Measurements from ENCODE around the gene SLC26A9. TPM values are rescaled to one million over a fixed set of nuclear protein-coding genes. Genes with fewer than 3 reads are reported as not detected.

The SLC26A9 gene
- total and polyA plus RNA-seq, 2 experiments from 2014 or later: not detected

GRCh38 chr1:205959789-205960188 lies 16.5 kb upstream of the SLC26A9 start:
- no peaks in the 10 kb centered on the region for H3K36me3 ChIP-seq (ENCODE audit: insufficient read depth)
- H3K9me2 ChIP-seq (ENCODE audit: insufficient read depth): no peaks in the 10 kb centered on the region
- DNase-seq (ENCODE audit: low spot score) (no peak), ATAC-seq (no peak)
- H3K4me2 ChIP-seq: no peak overlapping the region
- no peaks in the 10 kb centered on the region for H3K4me1 ChIP-seq (ENCODE audit: insufficient read depth)
- Mint-ChIP-seq H3K27me3 (ENCODE audit: insufficient read depth, low read depth, poor library complexity) (peaks cover 10% of the 10 kb centered on the region), H3K4me3 (no peak overlapping the region), H3K27ac (no peak overlapping the region), H3K36me3 (ENCODE audit: low read depth) (no peaks in the 10 kb centered on the region), H3K4me1 (peaks cover 6% of the 10 kb centered on the region; the same call in 2 of the 3 replicates), H3K9me3 (no peaks in the 10 kb centered on the region)
- TF ChIP-seq EZH2 (IDR thresholded peaks at IDR 0.05; ENCODE audit: low read depth, unreplicated experiment): no peak
- TF ChIP-seq, protein P1, sequence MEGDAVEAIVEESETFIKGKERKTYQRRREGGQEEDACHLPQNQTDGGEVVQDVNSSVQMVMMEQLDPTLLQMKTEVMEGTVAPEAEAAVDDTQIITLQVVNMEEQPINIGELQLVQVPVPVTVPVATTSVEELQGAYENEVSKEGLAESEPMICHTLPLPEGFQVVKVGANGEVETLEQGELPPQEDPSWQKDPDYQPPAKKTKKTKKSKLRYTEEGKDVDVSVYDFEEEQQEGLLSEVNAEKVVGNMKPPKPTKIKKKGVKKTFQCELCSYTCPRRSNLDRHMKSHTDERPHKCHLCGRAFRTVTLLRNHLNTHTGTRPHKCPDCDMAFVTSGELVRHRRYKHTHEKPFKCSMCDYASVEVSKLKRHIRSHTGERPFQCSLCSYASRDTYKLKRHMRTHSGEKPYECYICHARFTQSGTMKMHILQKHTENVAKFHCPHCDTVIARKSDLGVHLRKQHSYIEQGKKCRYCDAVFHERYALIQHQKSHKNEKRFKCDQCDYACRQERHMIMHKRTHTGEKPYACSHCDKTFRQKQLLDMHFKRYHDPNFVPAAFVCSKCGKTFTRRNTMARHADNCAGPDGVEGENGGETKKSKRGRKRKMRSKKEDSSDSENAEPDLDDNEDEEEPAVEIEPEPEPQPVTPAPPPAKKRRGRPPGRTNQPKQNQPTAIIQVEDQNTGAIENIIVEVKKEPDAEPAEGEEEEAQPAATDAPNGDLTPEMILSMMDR (conservative IDR thresholded peaks at IDR 0.05; ENCODE audit: low read depth in 2 of 2): no peak
- no peak for TF ChIP-seq JUNB (IDR thresholded peaks at IDR 0.05; ENCODE audit: unreplicated experiment)
- no peaks in the 10 kb centered on the region for H3K79me2 ChIP-seq (replicated peaks; ENCODE audit: insufficient read depth)
- no peaks in the 10 kb centered on the region for H4K20me1 ChIP-seq (replicated peaks; ENCODE audit: insufficient read depth)
- no peaks in the 10 kb centered on the region for H3F3A ChIP-seq (replicated peaks; ENCODE audit: low read depth)
- no peak overlapping the region for H2AFZ ChIP-seq
- no peak overlapping the region for H3K27ac ChIP-seq (ENCODE audit: low read depth)
- no peak overlapping the region for H3K4me3 ChIP-seq
- no peaks in the 10 kb centered on the region for H3K27me3 ChIP-seq (ENCODE audit: insufficient read depth)

DNA sequence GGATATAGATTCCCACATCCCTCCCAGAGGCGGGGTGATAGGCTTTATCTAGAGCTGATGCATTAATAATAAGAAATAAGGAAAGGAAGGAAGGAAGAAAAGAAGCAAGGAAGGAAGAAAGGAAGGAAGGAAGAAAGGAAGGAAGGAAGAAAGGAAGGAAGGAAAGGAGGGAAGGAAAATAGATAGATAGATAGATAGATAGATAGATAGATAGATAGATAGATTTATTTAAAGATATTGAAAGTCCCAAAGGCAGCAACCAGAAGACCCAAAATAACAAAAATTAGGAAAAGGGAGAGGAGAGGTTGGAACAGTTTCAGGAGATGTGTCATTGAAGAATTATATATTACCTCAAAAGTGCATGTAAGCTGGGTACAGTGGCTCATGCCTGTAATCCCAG lies 12.2 kb upstream of the SLC26A9 start:
- Histone ChIP-seq H3K27me3 (ENCODE audit: insufficient read depth) (no peaks in the 10 kb centered on the region), H3K4me2 (no peak overlapping the region), H2AFZ (no peak overlapping the region), H3K9me2 (ENCODE audit: insufficient read depth) (no peaks in the 10 kb centered on the region), H4K20me1 (replicated peaks; ENCODE audit: insufficient read depth) (no peaks in the 10 kb centered on the region), H3K79me2 (replicated peaks; ENCODE audit: insufficient read depth) (no peaks in the 10 kb centered on the region), H3K4me1 (ENCODE audit: insufficient read depth) (peaks cover 3% of the 10 kb centered on the region; the same call in 1 of the 2 replicates), H3F3A (replicated peaks; ENCODE audit: low read depth) (no peaks in the 10 kb centered on the region), H3K36me3 (ENCODE audit: insufficient read depth) (no peaks in the 10 kb centered on the region), H3K4me3 (no peak overlapping the region), H3K27ac (ENCODE audit: low read depth) (no peak overlapping the region)
- no peak for DNase-seq (ENCODE audit: low spot score)
- Mint-ChIP-seq H3K27me3 (ENCODE audit: insufficient read depth, low read depth, poor library complexity) (peaks cover 10% of the 10 kb centered on the region), H3K4me1 (peaks cover 19% of the 10 kb centered on the region; the same call in 2 of the 3 replicates), H3K36me3 (ENCODE audit: low read depth) (no peaks in the 10 kb centered on the region), H3K27ac (no peak overlapping the region), H3K4me3 (no peak overlapping the region), H3K9me3 (no peaks in the 10 kb centered on the region; the same call in 2 of the 3 replicates)
- no peak for ATAC-seq
- TF ChIP-seq NANOG (IDR thresholded peaks at IDR 0.05; ENCODE audit: borderline replicate concordance): no peak
- no peak for TF ChIP-seq STAT1 (IDR thresholded peaks at IDR 0.05; ENCODE audit: unreplicated experiment)
- no peak for TF ChIP-seq POLR2AphosphoS5 (IDR thresholded peaks at IDR 0.05; ENCODE audit: low read depth)
- no peak for TF ChIP-seq EZH2phosphoT487 (IDR thresholded peaks at IDR 0.05; ENCODE audit: unreplicated experiment)
- no peak for TF ChIP-seq JUNB (IDR thresholded peaks at IDR 0.05; ENCODE audit: unreplicated experiment)
- no peak for TF ChIP-seq ZNF331 (CRISPR knock-in tag; IDR thresholded peaks at IDR 0.05; ENCODE audit: low read depth)
- TF ChIP-seq REST (IDR thresholded peaks at IDR 0.05; ENCODE audit: unreplicated experiment): no peak
- no peak for TF ChIP-seq CREB1 (CRISPR knock-in tag; IDR thresholded peaks at IDR 0.05; ENCODE audit: low read depth)
- TF ChIP-seq, protein P1 (conservative IDR thresholded peaks at IDR 0.05; ENCODE audit: low read depth in 2 of 2): no peak
- no peak for TF ChIP-seq ZNF114 (CRISPR knock-in tag; IDR thresholded peaks at IDR 0.05)
- TF ChIP-seq EZH2 (IDR thresholded peaks at IDR 0.05; ENCODE audit: low read depth, unreplicated experiment): no peak
- TF ChIP-seq, protein P2, sequence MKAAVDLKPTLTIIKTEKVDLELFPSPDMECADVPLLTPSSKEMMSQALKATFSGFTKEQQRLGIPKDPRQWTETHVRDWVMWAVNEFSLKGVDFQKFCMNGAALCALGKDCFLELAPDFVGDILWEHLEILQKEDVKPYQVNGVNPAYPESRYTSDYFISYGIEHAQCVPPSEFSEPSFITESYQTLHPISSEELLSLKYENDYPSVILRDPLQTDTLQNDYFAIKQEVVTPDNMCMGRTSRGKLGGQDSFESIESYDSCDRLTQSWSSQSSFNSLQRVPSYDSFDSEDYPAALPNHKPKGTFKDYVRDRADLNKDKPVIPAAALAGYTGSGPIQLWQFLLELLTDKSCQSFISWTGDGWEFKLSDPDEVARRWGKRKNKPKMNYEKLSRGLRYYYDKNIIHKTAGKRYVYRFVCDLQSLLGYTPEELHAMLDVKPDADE (IDR thresholded peaks at IDR 0.05): no peak

All from GM23338 (cell line).